Keratinocyte (primary cell): ENCODE results near the gene SEC23A. TPM values are rescaled to one million over a fixed set of nuclear protein-coding genes. Genes with fewer than 3 reads are reported as not detected.

Experiments used
- DNase-seq: peaks from one replicate; pipeline ENCODE4 v3.0.0-alpha.2; 2011; ENCODE audit warnings: low read depth, missing footprints, low spot score
- FAIRE-seq: peaks from 2 replicates; lab custom pipeline; 2011; peaks lifted over from hg19 to GRCh38; lab: Jason Lieb, UNC
- H2AFZ ChIP-seq: 2 replicates; pipeline ENCODE4 v1.6.0; 2012; ENCODE audit warnings: low read length, control low read depth, inconsistent platforms; ENCODE audit not compliant: control insufficient read depth
- H3K27ac ChIP-seq: 2 replicates; pipeline ENCODE4 v1.5.1; 2011; ENCODE audit warnings: low read length; ENCODE audit not compliant: control insufficient read depth, insufficient read depth
- H3K27me3 ChIP-seq: 3 replicates; pipeline ENCODE4 v1.6.0; 2011; ENCODE audit warnings: low read length; ENCODE audit not compliant: control insufficient read depth, insufficient read depth; ENCODE audit errors: extremely low read depth
- H3K36me3 ChIP-seq, 2 experiments: 2 replicates in 1 of 2; 3 replicates in 1 of 2; pipeline ENCODE4 v1.5.1; 2011; ENCODE audit warnings: low read length in 2 of 2, mild to moderate bottlenecking in 1 of 2; ENCODE audit not compliant: control insufficient read depth in 2 of 2, insufficient read depth in 2 of 2; ENCODE audit errors: extremely low read depth in 1 of 2
- H3K4me1 ChIP-seq: 3 replicates; pipeline ENCODE4 v1.5.1; 2011; ENCODE audit warnings: low read length; ENCODE audit not compliant: control insufficient read depth, insufficient read depth; ENCODE audit errors: extremely low read depth
- H3K4me2 ChIP-seq: 3 replicates; pipeline ENCODE4 v1.6.0; 2011; ENCODE audit warnings: low read depth, low read length; ENCODE audit not compliant: control insufficient read depth, insufficient read depth; ENCODE audit errors: extremely low read depth
- H3K4me3 ChIP-seq, 3 experiments: fragments of 200-600 bp in 1 of 3; sonication (generic) in 1 of 3; 2 replicates in 2 of 3; 3 replicates in 1 of 3; pipeline ENCODE4 v1.5.1; 2011 to 2016; ENCODE audit warnings: low read length in 3 of 3, mild to moderate bottlenecking in 3 of 3, control low read depth in 2 of 3, inconsistent platforms in 1 of 3, low read depth in 1 of 3, mixed read lengths in 1 of 3, mixed run types in 1 of 3, moderate library complexity in 1 of 3; ENCODE audit not compliant: control insufficient read depth in 2 of 3, insufficient read depth in 2 of 3; ENCODE audit errors: extremely low read depth in 1 of 3
- H3K79me2 ChIP-seq: 2 replicates; pipeline ENCODE4 v1.6.0; 2012; ENCODE audit warnings: low read length; ENCODE audit not compliant: control insufficient read depth, insufficient read depth
- H3K9ac ChIP-seq: 3 replicates; pipeline ENCODE4 v1.6.0; 2011; ENCODE audit warnings: low read length; ENCODE audit not compliant: control insufficient read depth, insufficient read depth; ENCODE audit errors: extremely low read depth
- H3K9me1 ChIP-seq: 3 replicates; pipeline ENCODE4 v1.6.0; 2011; ENCODE audit warnings: low read length; ENCODE audit not compliant: control insufficient read depth, insufficient read depth; ENCODE audit errors: extremely low read depth
- H3K9me3 ChIP-seq: 2 replicates; pipeline ENCODE4 v1.5.1; 2012; ENCODE audit warnings: low read depth, low read length; ENCODE audit not compliant: control insufficient read depth
- H4K20me1 ChIP-seq: 3 replicates; pipeline ENCODE4 v1.6.0; 2011; ENCODE audit warnings: low read length; ENCODE audit not compliant: control insufficient read depth, insufficient read depth; ENCODE audit errors: extremely low read depth
- EZH2 ChIP-seq: IDR thresholded peaks from one replicate; pipeline ENCODE4 v1.6.1; 2012; ENCODE audit warnings: inconsistent platforms, mild to moderate bottlenecking, low read length, moderate library complexity
- dilution Hi-C: fragments of 300-500 bp; cut with MboI; formaldehyde crosslinking; loops from one replicate; pipeline ENCODE4 v1.7.0; 2020; ENCODE audit warnings: low sequenced_read_pairs; ENCODE audit not compliant: extremely low pct_ligation_motif_present
- polyA plus RNA-seq, 5 experiments: library from polyadenylated mRNA; depleted of rRNA in 3 of 5; stranded (reverse) in 3 of 5; stranded (forward) in 1 of 5; unstranded in 1 of 5; fragments of >200 nt; gene quantifications; 1 replicate in 1 of 5; 2 replicates in 3 of 5; 3 replicates in 1 of 5; pipeline versions ENCODE4 v1.2.1 to v1.2.3, GENCODE V29; 2011 to 2012; ENCODE audit warnings: missing spikeins in 2 of 5, low read depth in 1 of 5, low replicate concordance in 1 of 5
- TF ChIP-seq, protein P1 (sequence below), 3 experiments: IDR thresholded peaks in 1 of 3; conservative IDR thresholded peaks in 1 of 3; optimal IDR thresholded peaks in 1 of 3; 2 replicates in 2 of 3; 3 replicates in 1 of 3; pipeline versions ENCODE3 to v1.5.1; 2011; ENCODE audit warnings: low read length in 3 of 3, mild to moderate bottlenecking in 3 of 3, moderate library complexity in 2 of 3, control low read depth in 1 of 3, inconsistent platforms in 1 of 3; ENCODE audit not compliant: insufficient read depth in 2 of 3; ENCODE audit errors: extremely low read depth in 1 of 3

The SEC23A gene
- polyA plus RNA-seq, 1 donor (not counting 4 experiments of a cell fraction or from before 2014, with no cell fraction given) = 79.6 TPM

DNA sequence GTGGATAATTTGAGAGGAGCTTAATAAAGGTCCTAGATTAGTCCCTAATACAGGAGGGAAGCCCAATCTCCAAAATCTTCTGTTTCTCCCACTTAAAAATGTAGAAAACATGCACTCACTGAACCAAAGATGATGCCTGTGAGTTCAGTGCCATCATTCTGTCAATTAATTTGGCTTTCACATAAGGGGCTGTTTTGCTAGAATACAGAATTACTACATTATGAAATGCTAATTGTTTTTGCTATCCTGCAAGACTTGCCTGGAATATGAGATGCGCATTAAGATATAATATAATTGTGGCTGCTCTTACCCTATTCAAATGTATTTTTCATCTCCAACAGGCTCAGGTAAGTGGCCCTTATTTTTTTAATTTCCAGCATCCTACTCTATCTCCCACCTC lies 111.7 kb downstream of the SEC23A start:
- Histone ChIP-seq H3K36me3 (no peaks in the 10 kb centered on the region), H4K20me1 (no peaks in the 10 kb centered on the region), H3K27me3 (no peaks in the 10 kb centered on the region), H3K9me1 (no peaks in the 10 kb centered on the region), H3K9me3 (no peaks in the 10 kb centered on the region), H2AFZ (no peak overlapping the region), H3K4me2 (no peak overlapping the region), H3K4me1 (no peaks in the 10 kb centered on the region), H3K9ac (no peak overlapping the region), H3K4me3 (no peak overlapping the region), H3K79me2 (no peaks in the 10 kb centered on the region), H3K27ac (no peak overlapping the region)
- DNase-seq = no peak
- no peak for FAIRE-seq
- dilution Hi-C loops = no loop called here
- TF ChIP-seq EZH2 = no peak
- TF ChIP-seq, protein P1, sequence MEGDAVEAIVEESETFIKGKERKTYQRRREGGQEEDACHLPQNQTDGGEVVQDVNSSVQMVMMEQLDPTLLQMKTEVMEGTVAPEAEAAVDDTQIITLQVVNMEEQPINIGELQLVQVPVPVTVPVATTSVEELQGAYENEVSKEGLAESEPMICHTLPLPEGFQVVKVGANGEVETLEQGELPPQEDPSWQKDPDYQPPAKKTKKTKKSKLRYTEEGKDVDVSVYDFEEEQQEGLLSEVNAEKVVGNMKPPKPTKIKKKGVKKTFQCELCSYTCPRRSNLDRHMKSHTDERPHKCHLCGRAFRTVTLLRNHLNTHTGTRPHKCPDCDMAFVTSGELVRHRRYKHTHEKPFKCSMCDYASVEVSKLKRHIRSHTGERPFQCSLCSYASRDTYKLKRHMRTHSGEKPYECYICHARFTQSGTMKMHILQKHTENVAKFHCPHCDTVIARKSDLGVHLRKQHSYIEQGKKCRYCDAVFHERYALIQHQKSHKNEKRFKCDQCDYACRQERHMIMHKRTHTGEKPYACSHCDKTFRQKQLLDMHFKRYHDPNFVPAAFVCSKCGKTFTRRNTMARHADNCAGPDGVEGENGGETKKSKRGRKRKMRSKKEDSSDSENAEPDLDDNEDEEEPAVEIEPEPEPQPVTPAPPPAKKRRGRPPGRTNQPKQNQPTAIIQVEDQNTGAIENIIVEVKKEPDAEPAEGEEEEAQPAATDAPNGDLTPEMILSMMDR (optimal IDR thresholded peaks at IDR 0.05 in 1 of 3, IDR thresholded peaks at IDR 0.05 in 1 of 3, conservative IDR thresholded peaks at IDR 0.05 in 1 of 3; ENCODE audit: extremely low read depth in 1 of 3, insufficient read depth in 2 of 3, low read length in 3 of 3) = no peak

DNA sequence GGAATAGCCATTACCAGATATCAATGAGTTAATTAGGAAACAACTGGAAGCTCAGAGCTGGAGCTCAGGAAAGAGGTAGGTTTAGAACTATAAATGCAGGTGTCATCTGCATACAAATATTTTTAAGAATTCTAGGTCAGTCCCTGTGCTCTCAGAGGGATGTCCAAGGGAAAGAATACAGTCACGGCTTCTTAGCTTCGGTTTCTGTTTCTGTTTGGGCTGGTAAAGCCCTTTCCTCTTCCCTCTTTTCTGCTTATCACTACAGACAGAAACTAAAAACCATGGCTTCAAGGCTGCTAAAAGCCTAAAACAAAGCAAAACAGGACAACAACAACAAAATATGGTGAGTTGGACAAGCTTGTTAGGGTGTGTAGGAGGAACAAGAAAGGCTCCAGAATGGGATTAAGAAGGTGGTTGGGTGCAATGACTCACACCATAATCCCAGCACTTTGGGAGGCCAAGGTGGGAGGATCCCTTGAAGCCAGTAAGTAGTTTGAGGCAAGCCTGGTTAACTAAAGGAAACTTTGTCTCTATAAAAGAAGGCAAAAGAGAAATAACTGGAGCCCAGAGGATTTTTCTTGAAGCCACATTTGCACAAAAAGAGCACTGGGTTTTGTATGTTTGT lies 113.0 kb downstream of the SEC23A start:
- Histone ChIP-seq H3K4me3 (no peak overlapping the region), H3K4me1 (no peaks in the 10 kb centered on the region), H3K27me3 (no peaks in the 10 kb centered on the region), H3K9me3 (no peaks in the 10 kb centered on the region), H3K27ac (no peak overlapping the region), H3K9ac (no peak overlapping the region), H4K20me1 (no peaks in the 10 kb centered on the region), H2AFZ (no peak overlapping the region), H3K4me2 (no peak overlapping the region), H3K9me1 (no peaks in the 10 kb centered on the region), H3K36me3 (no peaks in the 10 kb centered on the region), H3K79me2 (no peaks in the 10 kb centered on the region)
- no peak for TF ChIP-seq EZH2
- TF ChIP-seq, protein P1 (optimal IDR thresholded peaks at IDR 0.05 in 1 of 3, IDR thresholded peaks at IDR 0.05 in 1 of 3, conservative IDR thresholded peaks at IDR 0.05 in 1 of 3; ENCODE audit: extremely low read depth in 1 of 3, insufficient read depth in 2 of 3, low read length in 3 of 3) = no peak
- FAIRE-seq (no peak), DNase-seq (no peak)
- dilution Hi-C loops = no loop called here
